HL-60 (cell line): ENCODE results near the gene ARPC1A.

Source experiments
- DNase-seq, 2 experiments: peaks; one replicate each; pipeline ENCODE4 v3.0.0-alpha.2; 2010 to 2020; ENCODE audit warnings: low read depth in 1 of 2, low spot score in 1 of 2
- H3K27ac ChIP-seq: fragments of 250-450 bp; sonication (Bioruptor Pico); replicated peaks from 2 replicates; pipeline ENCODE4 v1.5.1; 2020; ENCODE audit warnings: mild to moderate bottlenecking, moderate library complexity
- H3K27me3 ChIP-seq: fragments of 250-450 bp; sonication (Bioruptor Pico); 2 replicates; pipeline ENCODE4 v1.5.1; 2021; ENCODE audit warnings: mild to moderate bottlenecking, moderate library complexity; ENCODE audit not compliant: insufficient read depth, poor library complexity, severe bottlenecking
- H3K4me3 ChIP-seq: replicated peaks from 2 replicates; pipeline ENCODE4 v1.5.1; 2011; ENCODE audit warnings: mild to moderate bottlenecking, control low read depth, low read length; ENCODE audit not compliant: insufficient read depth
- GABPA ChIP-seq: IDR thresholded peaks from 2 replicates; pipeline ENCODE4 v1.6.1; 2012; ENCODE audit warnings: low read depth
- POLR2AphosphoS5 ChIP-seq: IDR thresholded peaks from 2 replicates; pipeline ENCODE4 v1.6.1; 2012; ENCODE audit warnings: low read depth
- SPI1 ChIP-seq: IDR thresholded peaks from 2 replicates; pipeline ENCODE4 v1.6.1; 2012; ENCODE audit warnings: low read depth, mild to moderate bottlenecking, borderline replicate concordance
- TF ChIP-seq, protein P1 (sequence below): IDR thresholded peaks from 2 replicates; pipeline ENCODE4 v1.6.1; 2012; ENCODE audit warnings: low read depth; ENCODE audit not compliant: insufficient replicate concordance
- TF ChIP-seq, protein P2 (sequence below): IDR thresholded peaks from one replicate; pipeline ENCODE4 v1.5.1; 2011; ENCODE audit warnings: low read length, control low read depth, inconsistent platforms; ENCODE audit not compliant: insufficient read depth

ARPC1A gene

DNA sequence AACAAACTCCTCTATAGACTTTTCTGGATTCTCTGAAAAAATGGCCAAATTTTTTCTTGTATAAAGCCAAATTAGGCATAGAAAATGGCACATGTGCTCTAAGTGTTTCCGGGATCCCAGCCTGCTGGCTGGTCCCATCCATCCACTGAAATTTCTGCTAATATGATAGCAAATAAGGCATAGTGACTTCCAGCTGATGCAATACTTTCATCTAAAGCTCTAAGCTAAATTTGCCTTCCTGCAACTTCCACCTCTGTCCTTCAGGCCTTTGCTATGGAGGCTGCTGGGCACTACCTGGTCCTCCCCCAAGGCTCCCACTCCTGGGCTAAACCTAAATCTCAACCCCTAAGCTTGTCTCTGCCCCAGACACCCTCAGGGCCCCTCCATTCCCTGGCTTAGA is 32.5 kb upstream of the ARPC1A start:
- no peak for TF ChIP-seq SPI1
- TF ChIP-seq POLR2AphosphoS5 = no peak
- TF ChIP-seq, protein P1, sequence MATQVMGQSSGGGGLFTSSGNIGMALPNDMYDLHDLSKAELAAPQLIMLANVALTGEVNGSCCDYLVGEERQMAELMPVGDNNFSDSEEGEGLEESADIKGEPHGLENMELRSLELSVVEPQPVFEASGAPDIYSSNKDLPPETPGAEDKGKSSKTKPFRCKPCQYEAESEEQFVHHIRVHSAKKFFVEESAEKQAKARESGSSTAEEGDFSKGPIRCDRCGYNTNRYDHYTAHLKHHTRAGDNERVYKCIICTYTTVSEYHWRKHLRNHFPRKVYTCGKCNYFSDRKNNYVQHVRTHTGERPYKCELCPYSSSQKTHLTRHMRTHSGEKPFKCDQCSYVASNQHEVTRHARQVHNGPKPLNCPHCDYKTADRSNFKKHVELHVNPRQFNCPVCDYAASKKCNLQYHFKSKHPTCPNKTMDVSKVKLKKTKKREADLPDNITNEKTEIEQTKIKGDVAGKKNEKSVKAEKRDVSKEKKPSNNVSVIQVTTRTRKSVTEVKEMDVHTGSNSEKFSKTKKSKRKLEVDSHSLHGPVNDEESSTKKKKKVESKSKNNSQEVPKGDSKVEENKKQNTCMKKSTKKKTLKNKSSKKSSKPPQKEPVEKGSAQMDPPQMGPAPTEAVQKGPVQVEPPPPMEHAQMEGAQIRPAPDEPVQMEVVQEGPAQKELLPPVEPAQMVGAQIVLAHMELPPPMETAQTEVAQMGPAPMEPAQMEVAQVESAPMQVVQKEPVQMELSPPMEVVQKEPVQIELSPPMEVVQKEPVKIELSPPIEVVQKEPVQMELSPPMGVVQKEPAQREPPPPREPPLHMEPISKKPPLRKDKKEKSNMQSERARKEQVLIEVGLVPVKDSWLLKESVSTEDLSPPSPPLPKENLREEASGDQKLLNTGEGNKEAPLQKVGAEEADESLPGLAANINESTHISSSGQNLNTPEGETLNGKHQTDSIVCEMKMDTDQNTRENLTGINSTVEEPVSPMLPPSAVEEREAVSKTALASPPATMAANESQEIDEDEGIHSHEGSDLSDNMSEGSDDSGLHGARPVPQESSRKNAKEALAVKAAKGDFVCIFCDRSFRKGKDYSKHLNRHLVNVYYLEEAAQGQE = no peak
- TF ChIP-seq, protein P2, sequence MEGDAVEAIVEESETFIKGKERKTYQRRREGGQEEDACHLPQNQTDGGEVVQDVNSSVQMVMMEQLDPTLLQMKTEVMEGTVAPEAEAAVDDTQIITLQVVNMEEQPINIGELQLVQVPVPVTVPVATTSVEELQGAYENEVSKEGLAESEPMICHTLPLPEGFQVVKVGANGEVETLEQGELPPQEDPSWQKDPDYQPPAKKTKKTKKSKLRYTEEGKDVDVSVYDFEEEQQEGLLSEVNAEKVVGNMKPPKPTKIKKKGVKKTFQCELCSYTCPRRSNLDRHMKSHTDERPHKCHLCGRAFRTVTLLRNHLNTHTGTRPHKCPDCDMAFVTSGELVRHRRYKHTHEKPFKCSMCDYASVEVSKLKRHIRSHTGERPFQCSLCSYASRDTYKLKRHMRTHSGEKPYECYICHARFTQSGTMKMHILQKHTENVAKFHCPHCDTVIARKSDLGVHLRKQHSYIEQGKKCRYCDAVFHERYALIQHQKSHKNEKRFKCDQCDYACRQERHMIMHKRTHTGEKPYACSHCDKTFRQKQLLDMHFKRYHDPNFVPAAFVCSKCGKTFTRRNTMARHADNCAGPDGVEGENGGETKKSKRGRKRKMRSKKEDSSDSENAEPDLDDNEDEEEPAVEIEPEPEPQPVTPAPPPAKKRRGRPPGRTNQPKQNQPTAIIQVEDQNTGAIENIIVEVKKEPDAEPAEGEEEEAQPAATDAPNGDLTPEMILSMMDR = no peak
- TF ChIP-seq GABPA = no peak
- no peak overlapping the region for H3K4me3 ChIP-seq
- no peaks in the 10 kb centered on the region for H3K27me3 ChIP-seq
- no peak overlapping the region for H3K27ac ChIP-seq
- DNase-seq = no peak

DNA sequence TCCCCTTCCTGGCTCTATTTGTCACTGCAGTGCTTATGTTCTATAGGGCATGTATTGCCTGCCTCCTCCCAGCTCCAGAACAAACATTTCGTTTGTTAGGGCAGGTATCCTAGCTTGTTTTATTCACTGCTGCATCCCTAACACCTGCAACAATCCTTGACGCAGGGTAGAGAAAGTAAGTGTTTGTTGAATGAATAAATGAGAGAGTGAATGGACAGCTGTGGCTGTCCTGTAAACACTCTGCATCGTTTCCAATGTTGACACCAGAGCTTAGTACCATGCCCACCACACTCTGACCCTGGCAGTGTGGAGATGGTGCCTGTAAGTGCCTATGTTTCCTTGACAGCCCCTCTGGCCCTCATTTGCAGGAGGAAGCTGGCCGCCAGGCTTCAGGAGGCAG is 32.0 kb upstream of the ARPC1A start:
- Histone ChIP-seq H3K27ac (no peak overlapping the region), H3K4me3 (no peak overlapping the region), H3K27me3 (no peaks in the 10 kb centered on the region)
- DNase-seq = no peak
- TF ChIP-seq, protein P1 = no peak
- TF ChIP-seq POLR2AphosphoS5 (no peak), GABPA (no peak), SPI1 (no peak)
- TF ChIP-seq, protein P2 = no peak

DNA sequence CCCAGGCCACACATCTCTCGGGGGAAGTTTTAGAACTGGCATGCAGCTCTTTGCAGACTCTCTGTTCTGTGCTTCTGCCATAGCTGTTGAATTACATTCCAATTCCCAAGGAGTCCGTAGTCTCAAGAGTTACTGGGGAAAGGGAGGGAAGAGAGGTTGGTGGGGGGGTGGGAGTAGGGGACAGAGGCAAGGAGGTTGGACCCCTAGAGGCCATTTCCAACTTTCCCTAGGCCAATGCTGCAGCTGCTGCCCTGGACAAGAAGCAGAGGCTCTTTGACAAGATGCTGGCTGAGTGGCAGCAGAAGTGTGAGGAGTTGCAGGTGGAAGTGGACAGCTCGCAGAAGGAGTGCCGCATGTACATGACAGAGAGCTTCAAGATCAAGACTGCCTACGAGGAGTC is 29.2 kb upstream of the ARPC1A start:
- Histone ChIP-seq H3K27ac (no peak overlapping the region), H3K4me3 (no peak overlapping the region), H3K27me3 (no peaks in the 10 kb centered on the region)
- DNase-seq = no peak
- TF ChIP-seq SPI1 = no peak
- TF ChIP-seq, protein P1 = no peak
- TF ChIP-seq, protein P2 = no peak
- no peak for TF ChIP-seq GABPA
- no peak for TF ChIP-seq POLR2AphosphoS5
